SU-DHL-6 (cell line): ENCODE measurements around the gene GRM6.

Experiments used
- H2AFZ ChIP-seq: fragments of 200-600 bp; sonication (generic); 2 replicates; pipeline ENCODE4 v1.6.1; 2014; ENCODE audit warnings: low read depth, mild to moderate bottlenecking, moderate library complexity, mixed read lengths, antibody characterized with exemption, low read length; ENCODE audit not compliant: severe bottlenecking
- H3F3A ChIP-seq: fragments of 200-600 bp; shearing (Covaris generic); 2 replicates; pipeline ENCODE4 v1.6.0; 2016; ENCODE audit warnings: antibody characterized with exemption, mild to moderate bottlenecking; ENCODE audit not compliant: insufficient read depth
- H3K27ac ChIP-seq: fragments of 200-600 bp; sonication (generic); 2 replicates; pipeline ENCODE4 v1.5.1; 2016; ENCODE audit warnings: low read depth, mild to moderate bottlenecking, low read length, moderate library complexity, mixed read lengths
- H3K27me3 ChIP-seq: fragments of 200-600 bp; sonication (generic), shearing (Covaris generic); 2 replicates; pipeline ENCODE4 v1.6.0; 2014; ENCODE audit warnings: mild to moderate bottlenecking, low read length
- H3K36me3 ChIP-seq: fragments of 200-600 bp; sonication (generic); 2 replicates; pipeline ENCODE4 v1.6.1; 2014; ENCODE audit warnings: mild to moderate bottlenecking, low read length, mixed read lengths
- H3K4me2 ChIP-seq: fragments of 300-600, 200-600 bp; shearing (Covaris generic), sonication (generic); 2 replicates; pipeline ENCODE4 v1.6.0; 2014; ENCODE audit warnings: low read length, low read depth, mild to moderate bottlenecking; ENCODE audit not compliant: poor library complexity, severe bottlenecking
- H3K4me3 ChIP-seq: fragments of 200-600 bp; sonication (generic); 2 replicates; pipeline ENCODE4 v1.5.1; 2014; ENCODE audit warnings: antibody characterized with exemption, low read length, mild to moderate bottlenecking, mixed read lengths; ENCODE audit not compliant: insufficient read depth, poor library complexity, severe bottlenecking
- H3K79me2 ChIP-seq: fragments of 200-600 bp; sonication (generic); 2 replicates; pipeline ENCODE4 v1.6.1; 2014; ENCODE audit warnings: mild to moderate bottlenecking, low read length, moderate library complexity; ENCODE audit not compliant: insufficient read depth
- H3K9ac ChIP-seq: fragments of 200-600 bp; sonication (generic); 2 replicates; pipeline ENCODE4 v1.7.0; 2014; ENCODE audit warnings: mild to moderate bottlenecking, low read length
- H3K9me2 ChIP-seq: fragments of 200-600 bp; sonication (generic); replicated peaks from 2 replicates; pipeline ENCODE4 v1.6.1; 2014; ENCODE audit warnings: low read length; ENCODE audit not compliant: insufficient read depth
- H3K9me3 ChIP-seq: fragments of 200-600 bp; sonication (generic); 2 replicates; pipeline ENCODE4 v1.6.1; 2014; ENCODE audit warnings: low read length, mixed read lengths; ENCODE audit not compliant: insufficient read depth
- H4K20me1 ChIP-seq: fragments of 200-600 bp; sonication (generic); 2 replicates; pipeline ENCODE4 v1.6.1; 2014; ENCODE audit warnings: low read depth, mild to moderate bottlenecking, antibody characterized with exemption, low read length, moderate library complexity, mixed read lengths
- CTCF ChIP-seq: fragments of 200-600 bp; sonication (generic); IDR thresholded peaks from one replicate; pipeline ENCODE4 v1.5.1; 2017; ENCODE audit warnings: antibody characterized with exemption, mild to moderate bottlenecking, low read length, moderate library complexity; ENCODE audit not compliant: insufficient read depth, poor library complexity, severe bottlenecking
- EZH2phosphoT487 ChIP-seq: fragments of 200-600 bp; sonication (generic), shearing (Covaris generic); conservative IDR thresholded peaks from 2 replicates; pipeline ENCODE4 v1.6.1; 2018; ENCODE audit warnings: mild to moderate bottlenecking, antibody characterized with exemption, low read length, moderate library complexity, mixed read lengths

Gene GRM6

GRCh38 chr5:178965465-178966055, 29.6 kb downstream of the GRM6 start:
- Histone ChIP-seq H3K36me3 (no peaks in the 10 kb centered on the region), H3K27me3 (no peaks in the 10 kb centered on the region), H3K27ac (no peak overlapping the region), H3K4me3 (no peak overlapping the region), H3K4me2 (no peak overlapping the region), H2AFZ (no peak overlapping the region), H3K9me3 (peaks cover 41% of the 10 kb centered on the region; the same call in 1 of the 2 replicates), H3F3A (no peaks in the 10 kb centered on the region), H4K20me1 (no peaks in the 10 kb centered on the region), H3K9ac (no peak overlapping the region), H3K79me2 (no peaks in the 10 kb centered on the region), H3K9me2 (no peaks in the 10 kb centered on the region)
- TF ChIP-seq CTCF (no peak), EZH2phosphoT487 (no peak)

GRCh38 chr5:178941361-178941760, 53.8 kb downstream of the GRM6 start:
- no peak overlapping the region for H3K4me3 ChIP-seq
- H3K4me2 ChIP-seq = no peak overlapping the region
- H3K9ac ChIP-seq = no peak overlapping the region

GRCh38 chr5:178940569-178941360, 54.4 kb downstream of the GRM6 start, which contains the start of gene ZNF454:
ZNF454 (plus strand) TSS chr5:178941198; CDS start chr5:178942792, 1,594 bp downstream.
- Histone ChIP-seq H3K27me3 (no peaks in the 10 kb centered on the region), H3K36me3 (no peaks in the 10 kb centered on the region), H3K9ac (no peak within 1 kb of the TSS), H3K9me2 (no peaks in the 10 kb centered on the region), H3K9me3 (no peaks in the 10 kb centered on the region), H2AFZ (no peak within 1 kb of the TSS), H3K4me3 (no peak within 1 kb of the TSS), H3K4me2 (no peak within 1 kb of the TSS), H3K79me2 (no peaks in the 10 kb centered on the region), H4K20me1 (no peaks in the 10 kb centered on the region), H3F3A (no peaks in the 10 kb centered on the region), H3K27ac (no peak within 1 kb of the TSS)
- TF ChIP-seq EZH2phosphoT487 = no peak
- TF ChIP-seq CTCF = no peak

More at GRCh38 chr5:178941361-178941760, 53.8 kb downstream of the GRM6 start:
- Histone ChIP-seq H3K27ac (no peak overlapping the region), H3K36me3 (no peaks in the 10 kb centered on the region), H3K9me2 (no peaks in the 10 kb centered on the region), H3F3A (no peaks in the 10 kb centered on the region), H3K79me2 (no peaks in the 10 kb centered on the region), H3K27me3 (no peaks in the 10 kb centered on the region), H3K9me3 (no peaks in the 10 kb centered on the region), H2AFZ (no peak overlapping the region), H4K20me1 (no peaks in the 10 kb centered on the region)
- TF ChIP-seq EZH2phosphoT487 = no peak
- no peak for TF ChIP-seq CTCF
